ENCODE results near the gene TOE1.

- TF ChIP-seq CTCF (IDR thresholded peaks at IDR 0.05) (no peak), EZH2 (IDR thresholded peaks at IDR 0.05; ENCODE audit: borderline replicate concordance, insufficient read depth, low read depth, low read length, poor library complexity, severe bottlenecking) (no peak)
Measured at GRCh38 chr1:45344499-45344898, 4.5 kb downstream of the TOE1 start.
